Large intestine (tissue), 3 donors: Measurements from ENCODE around the gene RET. TPM values are rescaled to one million over a fixed set of nuclear protein-coding genes. Genes with fewer than 3 reads are reported as not detected.

ENCODE experiments used
- DNase-seq, 2 donors: peaks; one replicate each; pipeline versions ENCODE4 v3.0.0 to v3.0.0-alpha.2; 2013
- H3K27ac ChIP-seq: one replicate; pipeline ENCODE4 v1.5.1; 2013; ENCODE audit warnings: low read length
- H3K27me3 ChIP-seq: 2 replicates; pipeline ENCODE4 v1.6.1; 2013; ENCODE audit warnings: low read length; ENCODE audit not compliant: control insufficient read depth, insufficient read depth
- H3K36me3 ChIP-seq: 2 replicates; pipeline ENCODE4 v1.6.1; 2013; ENCODE audit warnings: low read length; ENCODE audit not compliant: control insufficient read depth, insufficient read depth
- H3K4me1 ChIP-seq: one replicate; pipeline ENCODE4 v1.6.1; 2013; ENCODE audit warnings: low read length; ENCODE audit not compliant: control insufficient read depth, insufficient read depth
- H3K4me3 ChIP-seq: one replicate; pipeline ENCODE4 v1.5.1; 2013; ENCODE audit warnings: low read length
- H3K9me3 ChIP-seq: one replicate; pipeline ENCODE4 v1.6.1; 2013; ENCODE audit warnings: mild to moderate bottlenecking, low read depth, low read length, moderate library complexity; ENCODE audit not compliant: control insufficient read depth
- WGBS: methylation state at CpG from one replicate; pipeline ENCODE4 v1.1.5; 2013; ENCODE audit warnings: low lambda C conversion rate; ENCODE audit not compliant: insufficient coverage; 5-methylcytosine and 5-hydroxymethylcytosine counted together
- polyA plus RNA-seq: library from polyadenylated mRNA; unstranded; fragments of 120-200 nt; gene quantifications from one replicate; pipeline ENCODE4 v1.2.1, GENCODE V29; 2013

The RET gene
- polyA plus RNA-seq, 1 donor = 20.1 TPM

GRCh38 chr10:43078175-43078985 is 1.5 kb downstream of the RET start:
- 41% methylated on average over 3 of the region's 14 CpGs for WGBS
- no peak for DNase-seq
- Histone ChIP-seq H3K4me3 (no peak overlapping the region), H3K36me3 (no peaks in the 10 kb centered on the region), H3K27ac (no peak overlapping the region), H3K9me3 (peaks cover 3% of the 10 kb centered on the region), H3K4me1 (no peaks in the 10 kb centered on the region), H3K27me3 (peaks cover 52% of the 10 kb centered on the region)

GRCh38 chr10:43078986-43079273 is 2.1 kb downstream of the RET start:
- Histone ChIP-seq H3K4me3 (no peak overlapping the region), H3K27me3 (peaks cover 52% of the 10 kb centered on the region), H3K9me3 (peaks cover 3% of the 10 kb centered on the region), H3K36me3 (no peaks in the 10 kb centered on the region), H3K4me1 (no peaks in the 10 kb centered on the region), H3K27ac (no peak overlapping the region)
- peak in 1 of 2 donors; percentile 24 for DNase-seq
- no CpG with 5 or more reads among the region's 10 CpGs for WGBS

GRCh38 chr10:43079856-43080255 is 3.0 kb downstream of the RET start:
- peaks cover 3% of the 10 kb centered on the region for H3K9me3 ChIP-seq
- no peaks in the 10 kb centered on the region for H3K4me1 ChIP-seq
- no peak for DNase-seq
- no peaks in the 10 kb centered on the region for H3K36me3 ChIP-seq
- no CpG with 5 or more reads among the region's 3 CpGs for WGBS
- H3K4me3 ChIP-seq = no peak overlapping the region
- H3K27ac ChIP-seq = no peak overlapping the region
- peaks cover 47% of the 10 kb centered on the region for H3K27me3 ChIP-seq

- no peak overlapping the region for H3K4me3 ChIP-seq
- no peak overlapping the region for H3K27ac ChIP-seq
- WGBS = no CpG with 5 or more reads among the region's 4 CpGs
- DNase-seq = no peak
- H3K9me3 ChIP-seq = no peaks in the 10 kb centered on the region
- no peaks in the 10 kb centered on the region for H3K4me1 ChIP-seq
- H3K27me3 ChIP-seq = peaks cover 29% of the 10 kb centered on the region
- no peaks in the 10 kb centered on the region for H3K36me3 ChIP-seq
Observed at GRCh38 chr10:43082087-43082486, 5.2 kb downstream of the RET start.

- H3K27ac ChIP-seq = no peak overlapping the region
- H3K4me3 ChIP-seq = no peak overlapping the region
- H3K4me1 ChIP-seq = no peaks in the 10 kb centered on the region
- H3K9me3 ChIP-seq = no peaks in the 10 kb centered on the region
- no CpG with 5 or more reads among the region's 7 CpGs for WGBS
- no peaks in the 10 kb centered on the region for H3K36me3 ChIP-seq
- H3K27me3 ChIP-seq = peaks cover 26% of the 10 kb centered on the region
- DNase-seq = no peak
Observed at GRCh38 chr10:43082746-43083145, 5.9 kb downstream of the RET start.

- WGBS = no CpG with 5 or more reads among the region's 5 CpGs
- no peak for DNase-seq
- Histone ChIP-seq H3K4me3 (no peak overlapping the region), H3K9me3 (no peaks in the 10 kb centered on the region), H3K36me3 (no peaks in the 10 kb centered on the region), H3K27ac (no peak overlapping the region), H3K4me1 (no peaks in the 10 kb centered on the region), H3K27me3 (peaks cover 16% of the 10 kb centered on the region)
Observed at GRCh38 chr10:43083764-43084163, 6.9 kb downstream of the RET start.

- no peak overlapping the region for H3K27ac ChIP-seq
- no CpG with 5 or more reads among the region's 9 CpGs for WGBS
- DNase-seq = no peak
- H3K9me3 ChIP-seq = no peaks in the 10 kb centered on the region
- no peaks in the 10 kb centered on the region for H3K4me1 ChIP-seq
- H3K4me3 ChIP-seq = no peak overlapping the region
- no peaks in the 10 kb centered on the region for H3K36me3 ChIP-seq
- H3K27me3 ChIP-seq = peaks cover 5% of the 10 kb centered on the region
Observed at GRCh38 chr10:43084812-43085211, 7.9 kb downstream of the RET start.

GRCh38 chr10:43086321-43086942 is 9.6 kb downstream of the RET start:
- Histone ChIP-seq H3K9me3 (no peaks in the 10 kb centered on the region), H3K27me3 (no peaks in the 10 kb centered on the region), H3K36me3 (no peaks in the 10 kb centered on the region), H3K27ac (no peak overlapping the region), H3K4me3 (no peak overlapping the region), H3K4me1 (no peaks in the 10 kb centered on the region)
- 67% methylated on average over 1 of the region's 7 CpGs for WGBS
- no peak for DNase-seq

GRCh38 chr10:43089519-43089918 is 12.7 kb downstream of the RET start:
- H3K4me3 ChIP-seq = no peak overlapping the region
- H3K27me3 ChIP-seq = no peaks in the 10 kb centered on the region
- no peaks in the 10 kb centered on the region for H3K36me3 ChIP-seq
- no peaks in the 10 kb centered on the region for H3K4me1 ChIP-seq
- no CpG with 5 or more reads among the region's 10 CpGs for WGBS
- H3K9me3 ChIP-seq = no peaks in the 10 kb centered on the region
- DNase-seq = no peak
- H3K27ac ChIP-seq = no peak overlapping the region

GRCh38 chr10:43090188-43090587 is 13.3 kb downstream of the RET start:
- no peak overlapping the region for H3K27ac ChIP-seq
- H3K4me3 ChIP-seq = no peak overlapping the region
- no peaks in the 10 kb centered on the region for H3K4me1 ChIP-seq
- DNase-seq = no peak
- H3K36me3 ChIP-seq = no peaks in the 10 kb centered on the region
- H3K27me3 ChIP-seq = no peaks in the 10 kb centered on the region
- no peaks in the 10 kb centered on the region for H3K9me3 ChIP-seq
- WGBS = no CpG with 5 or more reads among the region's 8 CpGs

- no CpG with 5 or more reads among the region's 10 CpGs for WGBS
- no peak overlapping the region for H3K27ac ChIP-seq
- H3K36me3 ChIP-seq = no peaks in the 10 kb centered on the region
- H3K27me3 ChIP-seq = no peaks in the 10 kb centered on the region
- no peaks in the 10 kb centered on the region for H3K9me3 ChIP-seq
- no peak for DNase-seq
- no peak overlapping the region for H3K4me3 ChIP-seq
- H3K4me1 ChIP-seq = no peaks in the 10 kb centered on the region
Observed at GRCh38 chr10:43090664-43091063, 13.8 kb downstream of the RET start.
